ENCODE results near the gene CDK17. TPM values are rescaled to one million over a fixed set of nuclear protein-coding genes. Genes with fewer than 3 reads are reported as not detected.

The CDK17 gene
- total and polyA plus RNA-seq, 2 of the 8 experiments (the other 6 are each of a cell fraction or from before 2014, with no cell fraction given) = 5.8 to 20.0 TPM

- DNase-seq (ENCODE audit: low read depth in 1 of 2, low spot score in 2 of 2) = no peak
- no peak for FAIRE-seq
- TF ChIP-seq BRCA1 (IDR thresholded peaks at IDR 0.05; ENCODE audit: low read depth, low read length) (no peak), SIX5 (IDR thresholded peaks at IDR 0.05; ENCODE audit: low read depth, low read length) (no peak), BCL11A (IDR thresholded peaks at IDR 0.05; ENCODE audit: low read depth in 2 of 2, low read length in 2 of 2) (no peak), TEAD4 (IDR thresholded peaks at IDR 0.05; ENCODE audit: low read depth, low read length) (no peak), GABPA (IDR thresholded peaks at IDR 0.05; ENCODE audit: borderline replicate concordance, insufficient read depth, low read length) (no peak), YY1 (IDR thresholded peaks at IDR 0.05; ENCODE audit: low read depth, low read length) (no peak), CHD1 (IDR thresholded peaks at IDR 0.05; ENCODE audit: low read depth, low read length) (no peak), RXRA (IDR thresholded peaks at IDR 0.05; ENCODE audit: insufficient read depth, low read depth, low read length) (no peak), ASH2L (IDR thresholded peaks at IDR 0.05; ENCODE audit: low read length) (no peak), CHD2 (IDR thresholded peaks at IDR 0.05; ENCODE audit: low read length) (no peak), TAF7 (optimal IDR thresholded peaks at IDR 0.05; ENCODE audit: borderline replicate concordance, low read depth, low read length) (no peak), EGR1 (IDR thresholded peaks at IDR 0.05; ENCODE audit: borderline replicate concordance, low read depth, low read length) (no peak), HDAC2 (IDR thresholded peaks at IDR 0.05; ENCODE audit: borderline replicate concordance in 1 of 2, low read depth in 2 of 2, low read length in 2 of 2) (no peak)
- TF ChIP-seq, protein P1, sequence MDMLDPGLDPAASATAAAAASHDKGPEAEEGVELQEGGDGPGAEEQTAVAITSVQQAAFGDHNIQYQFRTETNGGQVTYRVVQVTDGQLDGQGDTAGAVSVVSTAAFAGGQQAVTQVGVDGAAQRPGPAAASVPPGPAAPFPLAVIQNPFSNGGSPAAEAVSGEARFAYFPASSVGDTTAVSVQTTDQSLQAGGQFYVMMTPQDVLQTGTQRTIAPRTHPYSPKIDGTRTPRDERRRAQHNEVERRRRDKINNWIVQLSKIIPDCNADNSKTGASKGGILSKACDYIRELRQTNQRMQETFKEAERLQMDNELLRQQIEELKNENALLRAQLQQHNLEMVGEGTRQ (IDR thresholded peaks at IDR 0.05; ENCODE audit: low read length) = no peak
Observed at GRCh38 chr12:96414637-96415036, 14.4 kb upstream of the CDK17 start.

More at GRCh38 chr12:96414637-96415036, 14.4 kb upstream of the CDK17 start:
- Histone ChIP-seq H3K18ac (ENCODE audit: extremely low read depth, low read length) (no peak overlapping the region), H3K23ac (ENCODE audit: insufficient read length) (peak overlapping the region; percentile 47), H3K27ac (ENCODE audit: low read depth, low read length) (no peak overlapping the region), H3K4me2 (ENCODE audit: insufficient read depth in 1 of 2, low read depth in 2 of 2, low read length in 2 of 2) (no peak overlapping the region), H3K27me3 (replicated peaks in 1 of 4; ENCODE audit: control insufficient read depth in 3 of 4, extremely low read depth in 1 of 4, insufficient read depth in 3 of 4, low read length in 3 of 4) (no peaks in the 10 kb centered on the region), H3K4ac (replicated peaks; ENCODE audit: insufficient read length, low read depth, low read length) (no peak overlapping the region), H4K8ac (ENCODE audit: extremely low read depth, insufficient read depth, low read length) (no peak overlapping the region), H4K91ac (replicated peaks; ENCODE audit: insufficient read length, low read length) (no peak overlapping the region), H3K14ac (ENCODE audit: insufficient read length) (no peak overlapping the region), H3K9me3 (ENCODE audit: insufficient read depth in 2 of 2, low read depth in 1 of 2, low read length in 1 of 2) (no peaks in the 10 kb centered on the region), H3K9ac (replicated peaks in 1 of 4; ENCODE audit: extremely low read depth in 1 of 4, low read depth in 3 of 4, low read length in 3 of 4) (no peak overlapping the region), H3K23me2 (ENCODE audit: low read depth, low read length) (no peaks in the 10 kb centered on the region), H4K5ac (ENCODE audit: insufficient read length, low read depth, low read length) (no peak overlapping the region), H2AK5ac (ENCODE audit: low read depth, low read length) (no peak overlapping the region), H3K4me3 (ENCODE audit: extremely low read depth in 1 of 4, insufficient read depth in 2 of 4, low read depth in 3 of 4, low read length in 4 of 4) (no peak overlapping the region), H3K79me2 (ENCODE audit: control insufficient read depth in 1 of 2, insufficient read depth in 2 of 2, low read length in 2 of 2) (no peaks in the 10 kb centered on the region), H3K79me1 (ENCODE audit: low read depth, low read length) (no peaks in the 10 kb centered on the region), H3K36me3 (ENCODE audit: control insufficient read depth in 2 of 4, insufficient read depth in 4 of 4, low read length in 3 of 4) (no peaks in the 10 kb centered on the region), H3K4me1 (replicated peaks in 1 of 4; ENCODE audit: control insufficient read depth in 3 of 4, insufficient read depth in 4 of 4, low read length in 3 of 4) (no peaks in the 10 kb centered on the region), H4K20me1 (replicated peaks in 1 of 2; ENCODE audit: control insufficient read depth in 1 of 2, insufficient read depth in 2 of 2, low read length in 2 of 2) (no peaks in the 10 kb centered on the region), H2AFZ (ENCODE audit: low read length) (no peak overlapping the region), H2BK5ac (ENCODE audit: low read depth, low read length) (no peak overlapping the region), H3K56ac (replicated peaks; ENCODE audit: insufficient read length, low read depth, low read length) (no peak overlapping the region), H2BK20ac (ENCODE audit: low read length) (no peak overlapping the region), H2BK12ac (ENCODE audit: low read depth, low read length) (no peak overlapping the region), H2BK15ac (ENCODE audit: low read length) (no peak overlapping the region), H2BK120ac (replicated peaks; ENCODE audit: low read depth, low read length) (no peak overlapping the region)
- ChIA-PET POLR2A (ENCODE audit: partially characterized antibody) (no interaction called here), CTCF (ENCODE audit: partially characterized antibody) (interaction anchor here (1.0 kb wide), 1 partner anchor 13 kb away, joined by 3 read pairs; no protein-coding TSS in a partner anchor)
- 95% methylated on average over 1 of the region's 1 CpG; no CpG with 5 or more reads in 1 of the 2 experiments for WGBS, 2 experiments (ENCODE audit: extremely low coverage in 1 of 2, insufficient coverage in 1 of 2, insufficient read length in 1 of 2, insufficient replicate concordance in 2 of 2, low coverage in 1 of 2, low lambda C conversion rate in 2 of 2, missing lambda C conversion rate in 1 of 2)
